SK-N-SH treated with all-trans-retinoic acid at 6 μM for 48 hours (cell line): ENCODE measurements around the gene NUP98.

Experiments
- ATAC-seq: fragments of 200-7000 bp; cut with Tn5 transposase; 3 replicates; pipeline ENCODE4 v1.9.1; 2020; ENCODE audit warnings: mild to moderate bottlenecking, moderate library complexity
- ARNTL ChIP-seq: fragments of 450-650 bp; formaldehyde crosslinking; IDR thresholded peaks from 2 replicates; pipeline ENCODE4 v1.5.0; 2020; ENCODE audit warnings: low read depth, mild to moderate bottlenecking, moderate library complexity, borderline replicate concordance
- BACH2 ChIP-seq: fragments of 250-450 bp; sonication (Bioruptor Pico); IDR thresholded peaks from 2 replicates; pipeline ENCODE4 v1.9.0; 2021; ENCODE audit warnings: mild to moderate bottlenecking, borderline replicate concordance
- CREB5 ChIP-seq: fragments of 250-450 bp; sonication (Bioruptor Pico); IDR thresholded peaks from 2 replicates; pipeline ENCODE4 v1.5.1; 2020; ENCODE audit warnings: low read depth, mild to moderate bottlenecking, moderate library complexity
- CSDC2 ChIP-seq: fragments of 250-450 bp; sonication (Bioruptor Pico); IDR thresholded peaks from 2 replicates; pipeline ENCODE4 v1.5.0; 2020; ENCODE audit warnings: mild to moderate bottlenecking, moderate library complexity
- ESRRG ChIP-seq: fragments of 250-450 bp; sonication (Bioruptor Pico); IDR thresholded peaks from 2 replicates; pipeline ENCODE4 v1.6.1; 2021; ENCODE audit warnings: mild to moderate bottlenecking
- GLIS3 ChIP-seq: fragments of 250-450 bp; sonication (Bioruptor Pico); IDR thresholded peaks from 2 replicates; pipeline ENCODE4 v1.5.0; 2020; ENCODE audit warnings: mild to moderate bottlenecking, moderate library complexity
- ISL1 ChIP-seq: fragments of 250-450 bp; sonication (Bioruptor Pico); IDR thresholded peaks from 2 replicates; pipeline ENCODE4 v2.1.2; 2022; ENCODE audit warnings: mild to moderate bottlenecking, moderate library complexity
- OSR1 ChIP-seq: fragments of 250-450 bp; sonication (Bioruptor Pico); IDR thresholded peaks from 2 replicates; pipeline ENCODE4 v1.8.0; 2022; ENCODE audit warnings: moderate library complexity, mild to moderate bottlenecking, inconsistent platforms
- POU6F1 ChIP-seq: fragments of 250-450 bp; sonication (Bioruptor Pico); IDR thresholded peaks from 2 replicates; pipeline ENCODE4 v1.8.0; 2021; ENCODE audit warnings: low read depth, mild to moderate bottlenecking, moderate library complexity, borderline replicate concordance
- PPARA ChIP-seq: fragments of 250-450 bp; sonication (Bioruptor Pico); IDR thresholded peaks from 2 replicates; pipeline ENCODE4 v1.5.0; 2020; ENCODE audit warnings: mild to moderate bottlenecking, borderline replicate concordance
- RARB ChIP-seq: fragments of 250-450 bp; sonication (Bioruptor Pico); IDR thresholded peaks from 2 replicates; pipeline ENCODE4 v1.8.0; 2021; ENCODE audit warnings: mild to moderate bottlenecking, moderate library complexity
- SNAI2 ChIP-seq: fragments of 250-450 bp; sonication (Bioruptor Pico); IDR thresholded peaks from 2 replicates; pipeline ENCODE4 v1.5.0; 2020; ENCODE audit warnings: mild to moderate bottlenecking, moderate library complexity
- TCF4 ChIP-seq: fragments of 250-450 bp; sonication (Bioruptor Pico); IDR thresholded peaks from 2 replicates; pipeline ENCODE4 v1.8.0; 2021; ENCODE audit warnings: mild to moderate bottlenecking, moderate library complexity, borderline replicate concordance
- TOX ChIP-seq: fragments of 250-450 bp; sonication (Bioruptor Pico); IDR thresholded peaks from 2 replicates; pipeline ENCODE4 v1.8.0; 2021; ENCODE audit warnings: mild to moderate bottlenecking, moderate library complexity, borderline replicate concordance
- ZC3H10 ChIP-seq: fragments of 250-450 bp; sonication (Bioruptor Pico); IDR thresholded peaks from 2 replicates; pipeline ENCODE4 v1.5.1; 2021; ENCODE audit warnings: mild to moderate bottlenecking, moderate library complexity
- ZFP3 ChIP-seq: fragments of 250-450 bp; sonication (Bioruptor Pico); IDR thresholded peaks from 2 replicates; pipeline ENCODE4 v1.5.0; 2020; ENCODE audit warnings: mild to moderate bottlenecking, moderate library complexity
- ZFP30 ChIP-seq: fragments of 450-650 bp; formaldehyde crosslinking; IDR thresholded peaks from 2 replicates; pipeline ENCODE4 v1.5.0; 2022; ENCODE audit warnings: mild to moderate bottlenecking, moderate library complexity
- ZNF565 ChIP-seq: fragments of 450-650 bp; formaldehyde crosslinking; conservative IDR thresholded peaks from 2 replicates; pipeline ENCODE4 v1.5.0; 2020; ENCODE audit warnings: low read depth, mild to moderate bottlenecking, moderate library complexity
- ZNF70 ChIP-seq: fragments of 450-650 bp; formaldehyde crosslinking; IDR thresholded peaks from 2 replicates; pipeline ENCODE4 v1.5.0; 2020; ENCODE audit warnings: mild to moderate bottlenecking, moderate library complexity
- ZNF8 ChIP-seq: fragments of 450-650 bp; formaldehyde crosslinking; IDR thresholded peaks from 2 replicates; pipeline ENCODE4 v1.5.0; 2020; ENCODE audit warnings: mild to moderate bottlenecking, moderate library complexity
- TF ChIP-seq, protein P1 (sequence below): fragments of 250-450 bp; sonication (Bioruptor Pico); IDR thresholded peaks from 2 replicates; pipeline ENCODE4 v1.8.0; 2020; ENCODE audit warnings: mild to moderate bottlenecking, moderate library complexity, borderline replicate concordance
- TF ChIP-seq, protein P2 (sequence below): fragments of 250-450 bp; sonication (Bioruptor Pico); IDR thresholded peaks from 2 replicates; pipeline ENCODE4 v1.5.0; 2020; ENCODE audit warnings: mild to moderate bottlenecking, moderate library complexity
- TF ChIP-seq, protein P3 (sequence below): fragments of 250-450 bp; sonication (Bioruptor Pico); IDR thresholded peaks from 2 replicates; pipeline ENCODE4 v1.5.1; 2021; ENCODE audit warnings: mild to moderate bottlenecking, moderate library complexity

NUP98 gene

DNA sequence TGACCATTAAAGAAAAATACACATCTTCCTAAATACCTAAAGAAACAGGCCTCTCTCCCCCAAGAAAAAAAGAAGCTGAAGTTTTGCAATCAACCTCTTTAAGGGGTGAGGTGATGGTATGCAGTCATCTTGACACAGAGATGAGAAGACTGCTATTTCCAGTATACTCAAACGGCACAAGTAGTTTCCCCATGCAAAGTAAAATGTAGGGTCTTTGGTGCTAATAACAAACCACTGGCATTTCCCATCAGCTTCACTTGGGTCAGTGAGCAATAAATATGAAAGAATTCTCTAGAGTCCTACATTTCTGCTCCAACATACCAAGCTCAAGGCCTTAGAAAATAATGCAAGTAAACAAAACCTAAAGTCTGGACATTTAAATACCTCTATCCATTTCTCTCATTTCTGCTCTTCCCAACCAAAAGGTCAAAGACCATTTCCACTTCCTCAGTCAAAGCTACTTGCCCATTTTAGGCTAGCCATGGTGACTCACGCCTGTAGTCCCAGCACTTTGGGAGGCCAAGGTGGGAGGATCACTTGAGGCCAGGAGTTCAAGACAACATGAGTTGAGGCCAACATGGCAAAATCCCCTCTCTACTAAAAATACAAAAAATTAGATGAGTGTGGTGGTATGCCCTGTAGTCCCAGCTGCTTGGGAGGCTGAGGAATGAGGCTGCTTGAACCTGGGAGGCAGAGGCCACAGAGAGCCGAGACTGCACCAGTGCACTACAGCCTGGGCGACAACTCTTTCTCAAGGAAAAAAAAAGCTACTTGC lies 86.7 kb downstream of the NUP98 start:
- no peak for TF ChIP-seq ZNF8 (CRISPR knock-in tag)
- no peak for TF ChIP-seq CSDC2 (CRISPR knock-in tag)
- no peak for TF ChIP-seq ARNTL (CRISPR knock-in tag)
- no peak for TF ChIP-seq OSR1 (CRISPR knock-in tag)
- TF ChIP-seq PPARA (CRISPR knock-in tag), result no peak
- no peak for TF ChIP-seq ZC3H10
- no peak for TF ChIP-seq ZNF565 (CRISPR knock-in tag)
- TF ChIP-seq, protein P1, sequence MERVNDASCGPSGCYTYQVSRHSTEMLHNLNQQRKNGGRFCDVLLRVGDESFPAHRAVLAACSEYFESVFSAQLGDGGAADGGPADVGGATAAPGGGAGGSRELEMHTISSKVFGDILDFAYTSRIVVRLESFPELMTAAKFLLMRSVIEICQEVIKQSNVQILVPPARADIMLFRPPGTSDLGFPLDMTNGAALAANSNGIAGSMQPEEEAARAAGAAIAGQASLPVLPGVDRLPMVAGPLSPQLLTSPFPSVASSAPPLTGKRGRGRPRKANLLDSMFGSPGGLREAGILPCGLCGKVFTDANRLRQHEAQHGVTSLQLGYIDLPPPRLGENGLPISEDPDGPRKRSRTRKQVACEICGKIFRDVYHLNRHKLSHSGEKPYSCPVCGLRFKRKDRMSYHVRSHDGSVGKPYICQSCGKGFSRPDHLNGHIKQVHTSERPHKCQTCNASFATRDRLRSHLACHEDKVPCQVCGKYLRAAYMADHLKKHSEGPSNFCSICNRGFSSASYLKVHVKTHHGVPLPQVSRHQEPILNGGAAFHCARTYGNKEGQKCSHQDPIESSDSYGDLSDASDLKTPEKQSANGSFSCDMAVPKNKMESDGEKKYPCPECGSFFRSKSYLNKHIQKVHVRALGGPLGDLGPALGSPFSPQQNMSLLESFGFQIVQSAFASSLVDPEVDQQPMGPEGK, result no peak
- no peak for TF ChIP-seq CREB5 (CRISPR knock-in tag)
- TF ChIP-seq ISL1 (CRISPR knock-in tag), result no peak
- no peak for TF ChIP-seq ZFP30
- TF ChIP-seq ZFP3 (CRISPR knock-in tag), result no peak
- TF ChIP-seq BACH2 (CRISPR knock-in tag), result no peak
- no peak for TF ChIP-seq RARB (CRISPR knock-in tag)
- TF ChIP-seq TCF4 (CRISPR knock-in tag), result no peak
- no peak for ATAC-seq

- ATAC-seq, result peak; percentile 22; the same call in 1 of the 3 replicates
- TF ChIP-seq PPARA (CRISPR knock-in tag) (no peak), POU6F1 (CRISPR knock-in tag) (no peak), ESRRG (CRISPR knock-in tag) (no peak), BACH2 (CRISPR knock-in tag) (no peak), ZNF70 (CRISPR knock-in tag) (no peak), ZFP3 (CRISPR knock-in tag) (no peak), CSDC2 (CRISPR knock-in tag) (no peak), TCF4 (CRISPR knock-in tag) (no peak), GLIS3 (CRISPR knock-in tag) (no peak), OSR1 (CRISPR knock-in tag) (no peak), TOX (CRISPR knock-in tag) (no peak), ISL1 (CRISPR knock-in tag) (no peak), SNAI2 (CRISPR knock-in tag) (no peak), ZFP30 (no peak), ZNF565 (CRISPR knock-in tag) (no peak), ZNF8 (CRISPR knock-in tag) (no peak), ZC3H10 (no peak)
- TF ChIP-seq, protein P2, sequence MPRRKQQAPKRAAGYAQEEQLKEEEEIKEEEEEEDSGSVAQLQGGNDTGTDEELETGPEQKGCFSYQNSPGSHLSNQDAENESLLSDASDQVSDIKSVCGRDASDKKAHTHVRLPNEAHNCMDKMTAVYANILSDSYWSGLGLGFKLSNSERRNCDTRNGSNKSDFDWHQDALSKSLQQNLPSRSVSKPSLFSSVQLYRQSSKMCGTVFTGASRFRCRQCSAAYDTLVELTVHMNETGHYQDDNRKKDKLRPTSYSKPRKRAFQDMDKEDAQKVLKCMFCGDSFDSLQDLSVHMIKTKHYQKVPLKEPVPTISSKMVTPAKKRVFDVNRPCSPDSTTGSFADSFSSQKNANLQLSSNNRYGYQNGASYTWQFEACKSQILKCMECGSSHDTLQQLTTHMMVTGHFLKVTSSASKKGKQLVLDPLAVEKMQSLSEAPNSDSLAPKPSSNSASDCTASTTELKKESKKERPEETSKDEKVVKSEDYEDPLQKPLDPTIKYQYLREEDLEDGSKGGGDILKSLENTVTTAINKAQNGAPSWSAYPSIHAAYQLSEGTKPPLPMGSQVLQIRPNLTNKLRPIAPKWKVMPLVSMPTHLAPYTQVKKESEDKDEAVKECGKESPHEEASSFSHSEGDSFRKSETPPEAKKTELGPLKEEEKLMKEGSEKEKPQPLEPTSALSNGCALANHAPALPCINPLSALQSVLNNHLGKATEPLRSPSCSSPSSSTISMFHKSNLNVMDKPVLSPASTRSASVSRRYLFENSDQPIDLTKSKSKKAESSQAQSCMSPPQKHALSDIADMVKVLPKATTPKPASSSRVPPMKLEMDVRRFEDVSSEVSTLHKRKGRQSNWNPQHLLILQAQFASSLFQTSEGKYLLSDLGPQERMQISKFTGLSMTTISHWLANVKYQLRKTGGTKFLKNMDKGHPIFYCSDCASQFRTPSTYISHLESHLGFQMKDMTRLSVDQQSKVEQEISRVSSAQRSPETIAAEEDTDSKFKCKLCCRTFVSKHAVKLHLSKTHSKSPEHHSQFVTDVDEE, result no peak
- TF ChIP-seq, protein P1, result no peak
- TF ChIP-seq, protein P3, sequence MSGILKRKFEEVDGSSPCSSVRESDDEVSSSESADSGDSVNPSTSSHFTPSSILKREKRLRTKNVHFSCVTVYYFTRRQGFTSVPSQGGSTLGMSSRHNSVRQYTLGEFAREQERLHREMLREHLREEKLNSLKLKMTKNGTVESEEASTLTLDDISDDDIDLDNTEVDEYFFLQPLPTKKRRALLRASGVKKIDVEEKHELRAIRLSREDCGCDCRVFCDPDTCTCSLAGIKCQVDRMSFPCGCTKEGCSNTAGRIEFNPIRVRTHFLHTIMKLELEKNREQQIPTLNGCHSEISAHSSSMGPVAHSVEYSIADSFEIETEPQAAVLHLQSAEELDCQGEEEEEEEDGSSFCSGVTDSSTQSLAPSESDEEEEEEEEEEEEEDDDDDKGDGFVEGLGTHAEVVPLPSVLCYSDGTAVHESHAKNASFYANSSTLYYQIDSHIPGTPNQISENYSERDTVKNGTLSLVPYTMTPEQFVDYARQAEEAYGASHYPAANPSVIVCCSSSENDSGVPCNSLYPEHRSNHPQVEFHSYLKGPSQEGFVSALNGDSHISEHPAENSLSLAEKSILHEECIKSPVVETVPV (CRISPR knock-in tag), result no peak
- TF ChIP-seq, all 23 proteins: peak for 0
Measured at GRCh38 chr11:3709977-3710376, 87.4 kb downstream of the NUP98 start.
